Gastrocnemius medialis (tissue), 4 donors: Measurements from ENCODE around the gene PLIN4.

Source experiments
- CTCF ChIP-seq, 5 experiments: fragments of 450-650 bp in 3 of 5; fragments of 200-600 bp in 2 of 5; sonication (generic) in 2 of 5; IDR thresholded peaks in 4 of 5; conservative IDR thresholded peaks in 1 of 5; 1 replicate in 4 of 5; 2 replicates in 1 of 5; pipeline ENCODE4 v1.5.1; 2016 to 2019; ENCODE audit warnings: antibody characterized with exemption in 5 of 5, mild to moderate bottlenecking in 3 of 5, moderate library complexity in 3 of 5
- POLR2A ChIP-seq, 2 donors: fragments of 450-650 bp; IDR thresholded peaks; one replicate each; pipeline ENCODE4 v1.6.1; 2017; ENCODE audit warnings: antibody characterized with exemption in 2 of 2, mild to moderate bottlenecking in 2 of 2, moderate library complexity in 2 of 2

- no peak for TF ChIP-seq CTCF (IDR thresholded peaks at IDR 0.05 in 4 of 5, conservative IDR thresholded peaks at IDR 0.05 in 1 of 5)
- no peak for TF ChIP-seq POLR2A (IDR thresholded peaks at IDR 0.05)
These were observed 44.3 kb downstream of the PLIN4 start for GRCh38 chr19:4473763-4474513.
